GM21825 (cell line): ENCODE measurements around the gene ZDHHC14.

Source experiments
- ATAC-seq: cut with Tn5 transposase; IDR thresholded peaks from one replicate; pipeline ENCODE4 v1.9.1; 2021; ENCODE audit warnings: mild to moderate bottlenecking, moderate library complexity; ENCODE audit not compliant: unreplicated experiment

ZDHHC14 gene

GRCh38 chr6:157488058-157488457, 107.1 kb downstream of the ZDHHC14 start:
- no peak for ATAC-seq

- no peak for ATAC-seq
These were observed 107.7 kb downstream of the ZDHHC14 start for GRCh38 chr6:157488716-157489118.

GRCh38 chr6:157490611-157491269, 109.8 kb downstream of the ZDHHC14 start:
- no peak for ATAC-seq

GRCh38 chr6:157491571-157492232, 110.7 kb downstream of the ZDHHC14 start:
- ATAC-seq: no peak

- ATAC-seq: no peak
These were observed 111.3 kb downstream of the ZDHHC14 start for GRCh38 chr6:157492249-157492648.

GRCh38 chr6:157492741-157493140, 111.8 kb downstream of the ZDHHC14 start:
- no peak for ATAC-seq

- no peak for ATAC-seq
These were observed 112.2 kb downstream of the ZDHHC14 start for GRCh38 chr6:157493173-157493572.

- ATAC-seq: no peak
These were observed 112.6 kb downstream of the ZDHHC14 start for GRCh38 chr6:157493576-157493975.

GRCh38 chr6:157494132-157494710, 113.2 kb downstream of the ZDHHC14 start:
- no peak for ATAC-seq

- ATAC-seq: no peak
These were observed 115.6 kb downstream of the ZDHHC14 start for GRCh38 chr6:157496534-157497095.

- no peak for ATAC-seq
These were observed 116.6 kb downstream of the ZDHHC14 start for GRCh38 chr6:157497579-157497978.

GRCh38 chr6:157498817-157499216, 117.8 kb downstream of the ZDHHC14 start:
- ATAC-seq: no peak

GRCh38 chr6:157500022-157500421, 119.0 kb downstream of the ZDHHC14 start:
- ATAC-seq: no peak

- no peak for ATAC-seq
These were observed 122.2 kb downstream of the ZDHHC14 start for GRCh38 chr6:157503018-157503747.

- ATAC-seq: no peak
These were observed 125.0 kb downstream of the ZDHHC14 start for GRCh38 chr6:157505912-157506491.

GRCh38 chr6:157510323-157511188, 129.6 kb downstream of the ZDHHC14 start:
- ATAC-seq: no peak

- ATAC-seq: no peak
These were observed 130.8 kb downstream of the ZDHHC14 start for GRCh38 chr6:157511682-157512381.

GRCh38 chr6:157512382-157512682, 131.3 kb downstream of the ZDHHC14 start:
- ATAC-seq: no peak

- ATAC-seq: no peak
These were observed 132.1 kb downstream of the ZDHHC14 start for GRCh38 chr6:157513004-157513603.
